HG02571 (cell line): ENCODE measurements around the gene LRRC56.

Experiments used
- ATAC-seq: cut with Tn5 transposase; IDR thresholded peaks from one replicate; pipeline ENCODE4 v1.9.1; 2021; ENCODE audit warnings: mild to moderate bottlenecking, moderate library complexity; ENCODE audit not compliant: unreplicated experiment

LRRC56 gene

DNA sequence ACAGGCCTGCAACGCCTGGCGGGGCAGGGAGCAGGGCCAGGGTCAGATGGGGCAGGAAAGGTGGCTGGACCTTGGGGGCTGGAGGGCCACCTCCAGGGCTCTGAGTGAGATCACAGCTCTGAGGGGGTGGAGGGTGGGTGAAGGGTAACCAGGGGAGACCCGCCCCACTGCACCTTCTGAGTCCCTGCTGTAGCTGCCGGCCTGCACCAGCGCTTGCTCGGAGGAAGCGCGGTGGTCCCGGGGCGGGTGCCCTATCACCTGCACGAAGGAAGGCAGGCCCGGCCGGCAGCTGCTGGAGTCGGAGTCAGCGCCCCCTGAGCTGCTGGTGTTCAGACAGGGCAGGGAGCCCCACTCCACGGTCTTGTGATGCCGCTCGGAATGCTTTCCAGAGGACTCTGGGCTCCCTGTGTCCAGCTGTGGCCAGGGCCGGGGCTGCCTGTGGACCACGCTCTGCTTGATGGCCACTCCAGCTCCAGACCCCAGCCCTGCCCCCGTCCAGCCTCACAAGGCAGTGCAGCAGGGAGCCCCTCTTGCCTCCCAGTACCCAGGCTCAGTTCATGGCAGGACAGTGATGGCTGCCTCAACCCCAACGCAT is 19.4 kb downstream of the LRRC56 start:
- ATAC-seq, result no peak

DNA sequence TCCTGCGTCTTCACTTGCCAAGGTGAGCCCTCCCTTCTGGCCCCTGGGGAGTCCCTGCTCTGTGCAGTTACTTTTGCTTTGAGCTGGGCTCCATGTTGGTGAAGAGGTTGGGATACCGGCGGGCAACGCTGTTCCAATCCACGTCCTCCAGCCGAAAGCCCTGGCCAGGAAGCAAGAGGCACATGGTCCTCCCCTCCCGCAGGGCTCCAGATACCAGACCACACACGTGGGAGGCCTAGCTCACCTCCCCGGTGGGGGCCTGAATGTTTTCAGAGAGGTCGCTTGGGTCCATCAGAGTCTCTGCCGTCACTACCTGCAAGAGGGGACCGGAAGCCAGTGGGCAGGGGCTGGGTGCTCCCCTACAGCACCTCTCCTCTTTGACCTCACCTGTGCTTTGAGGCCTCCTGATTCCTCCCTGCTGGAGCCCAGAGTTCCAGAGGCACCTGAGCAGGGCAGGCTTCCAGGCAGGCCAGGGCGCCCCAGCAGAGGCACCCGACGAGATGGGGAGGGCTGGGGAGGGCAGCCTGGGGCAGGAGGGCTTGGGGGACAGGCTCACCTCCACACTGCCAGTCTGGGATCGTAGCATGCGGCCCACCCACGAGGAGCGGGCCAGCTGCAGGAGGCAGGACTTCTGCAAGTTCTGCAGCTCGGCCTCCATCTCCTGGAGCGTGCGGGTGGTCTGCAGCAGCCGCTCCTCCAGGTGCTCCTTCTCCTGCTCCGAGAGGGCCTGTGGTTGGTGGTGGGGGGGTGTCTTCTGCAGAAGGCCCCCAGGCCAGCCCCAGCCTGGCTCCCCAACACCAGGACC is 20.2 kb downstream of the LRRC56 start:
- ATAC-seq, result no peak

DNA sequence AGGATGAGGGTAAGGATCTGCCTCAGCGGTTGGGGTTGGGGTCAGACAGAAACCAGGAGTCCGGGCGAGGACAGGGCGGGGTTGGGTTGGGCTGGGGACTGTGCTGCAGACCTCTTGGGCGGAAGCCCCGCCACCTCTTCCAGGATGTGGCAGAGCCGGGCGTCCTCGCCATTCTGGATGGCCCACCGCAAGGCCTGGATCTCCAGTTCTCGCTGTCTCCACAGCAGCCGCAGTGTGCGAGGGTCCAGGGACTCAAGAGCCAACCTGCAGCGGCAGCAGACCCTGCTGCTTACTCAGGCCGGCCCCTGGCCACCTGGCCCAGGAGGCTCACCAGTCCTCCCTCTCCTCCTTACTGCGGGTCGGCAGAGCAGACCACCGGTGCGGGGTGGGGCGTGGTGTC is 21.2 kb downstream of the LRRC56 start:
- ATAC-seq, result no peak

DNA sequence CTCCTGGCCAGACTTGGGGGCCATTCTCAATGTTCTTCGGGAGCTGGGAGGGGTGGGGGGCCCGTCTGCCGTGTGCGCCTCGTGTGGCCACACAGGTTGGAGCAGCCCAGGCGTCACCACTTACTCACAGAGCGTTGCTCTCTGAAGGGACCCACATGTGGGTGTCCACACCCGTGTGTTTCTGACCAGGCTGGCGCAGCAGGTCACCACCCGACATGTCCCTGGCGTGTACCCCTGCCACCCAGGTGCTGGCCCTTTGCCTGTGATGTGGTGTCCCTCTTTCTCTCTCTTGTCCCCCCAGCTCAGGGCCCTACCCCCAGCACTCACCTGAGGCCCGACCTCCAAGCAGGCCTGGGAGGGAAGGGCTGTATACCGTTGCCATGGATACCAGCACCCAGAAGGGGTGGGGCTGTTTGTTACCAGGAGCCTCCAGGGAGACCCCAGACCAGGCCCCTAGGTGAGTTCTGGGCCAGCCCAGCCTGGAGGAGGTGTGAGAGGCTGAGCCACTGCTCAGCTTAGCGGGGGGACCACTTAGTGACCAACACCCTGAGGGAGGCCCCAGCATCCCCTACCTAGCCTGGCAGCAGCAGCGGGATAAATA is 21.8 kb downstream of the LRRC56 start:
- ATAC-seq, result no peak

DNA sequence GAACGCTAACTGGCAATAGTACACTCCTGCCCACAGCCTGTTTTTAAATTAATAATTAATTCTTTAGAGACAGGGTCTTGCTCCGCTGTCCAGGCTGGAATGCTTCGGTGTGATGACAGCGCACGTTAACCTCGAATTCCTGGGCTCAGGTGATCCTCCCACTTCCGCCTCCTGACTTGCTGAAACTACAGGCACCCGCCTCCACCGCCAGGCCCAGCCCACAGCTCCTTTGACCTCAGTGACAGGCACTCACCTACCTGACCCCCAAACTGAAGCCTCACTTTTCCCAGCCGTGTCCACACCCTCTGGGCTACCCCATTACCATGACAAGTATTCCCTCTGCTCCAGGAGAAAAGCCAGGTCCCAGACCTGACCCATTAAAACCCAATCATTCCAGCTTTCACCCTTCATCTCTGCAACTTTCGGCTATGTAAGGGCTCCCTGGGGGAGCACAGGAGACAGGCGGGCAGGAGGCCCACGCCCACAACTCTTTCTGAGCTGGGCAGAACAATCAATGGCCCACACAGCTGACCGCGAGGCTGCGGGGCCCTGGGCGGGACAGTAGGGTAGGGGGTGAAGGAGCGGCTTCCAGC is 22.5 kb downstream of the LRRC56 start:
- no peak for ATAC-seq

DNA sequence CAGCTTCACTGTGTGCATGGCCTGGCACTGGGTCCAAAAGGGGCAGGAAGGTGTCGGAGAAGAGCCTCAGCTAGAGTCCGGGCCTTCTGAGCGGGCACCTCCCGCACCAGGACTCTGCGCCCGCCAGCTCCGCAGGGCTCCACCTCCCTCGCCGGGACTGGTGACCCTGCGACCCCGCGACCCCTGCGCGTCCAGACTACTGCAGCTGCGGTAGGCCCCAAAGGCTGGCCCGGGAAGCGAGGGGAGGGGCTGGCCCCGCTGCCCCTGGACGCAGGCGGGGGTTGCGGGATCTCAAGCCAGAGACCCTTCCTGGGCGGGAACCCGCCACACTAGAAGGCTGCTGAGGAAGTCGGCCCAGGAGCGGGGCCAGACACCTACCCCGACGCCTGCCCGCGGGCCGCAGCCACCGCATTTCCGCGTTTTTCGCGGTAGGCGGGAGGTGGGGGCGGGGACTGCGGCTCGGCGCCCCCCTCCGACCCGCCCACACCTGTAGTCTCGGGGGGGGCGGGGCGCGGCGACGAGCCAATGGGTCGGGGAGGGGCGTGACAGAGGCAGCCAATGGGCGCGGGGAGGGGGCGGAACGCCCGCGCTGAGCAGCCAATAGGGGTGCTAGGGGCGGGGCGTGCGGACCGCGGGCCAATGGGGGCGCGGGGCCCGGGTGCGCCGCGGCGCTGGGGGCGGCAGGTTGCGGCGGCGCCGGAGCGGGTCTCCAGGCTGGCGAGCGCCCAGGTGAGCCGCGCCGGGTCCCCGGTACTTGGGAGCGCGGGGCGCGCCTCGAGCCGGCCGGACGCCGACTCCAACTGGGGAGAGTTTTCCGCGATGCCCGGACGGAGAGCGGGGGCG is 23.2 kb downstream of the LRRC56 start, which contains the start of the genes LMNTD2 and RASSF7:
Gene LMNTD2, minus strand, starts transcription at position 434 of the 843 bp plus-strand sequence. Its CDS starts 22 bp downstream, at position 412.
Gene RASSF7, plus strand, starts transcription at position 666 of the 843 bp plus-strand sequence. CDS start 799 bp downstream, outside the sequence.
- peak; percentile 71 for ATAC-seq

DNA sequence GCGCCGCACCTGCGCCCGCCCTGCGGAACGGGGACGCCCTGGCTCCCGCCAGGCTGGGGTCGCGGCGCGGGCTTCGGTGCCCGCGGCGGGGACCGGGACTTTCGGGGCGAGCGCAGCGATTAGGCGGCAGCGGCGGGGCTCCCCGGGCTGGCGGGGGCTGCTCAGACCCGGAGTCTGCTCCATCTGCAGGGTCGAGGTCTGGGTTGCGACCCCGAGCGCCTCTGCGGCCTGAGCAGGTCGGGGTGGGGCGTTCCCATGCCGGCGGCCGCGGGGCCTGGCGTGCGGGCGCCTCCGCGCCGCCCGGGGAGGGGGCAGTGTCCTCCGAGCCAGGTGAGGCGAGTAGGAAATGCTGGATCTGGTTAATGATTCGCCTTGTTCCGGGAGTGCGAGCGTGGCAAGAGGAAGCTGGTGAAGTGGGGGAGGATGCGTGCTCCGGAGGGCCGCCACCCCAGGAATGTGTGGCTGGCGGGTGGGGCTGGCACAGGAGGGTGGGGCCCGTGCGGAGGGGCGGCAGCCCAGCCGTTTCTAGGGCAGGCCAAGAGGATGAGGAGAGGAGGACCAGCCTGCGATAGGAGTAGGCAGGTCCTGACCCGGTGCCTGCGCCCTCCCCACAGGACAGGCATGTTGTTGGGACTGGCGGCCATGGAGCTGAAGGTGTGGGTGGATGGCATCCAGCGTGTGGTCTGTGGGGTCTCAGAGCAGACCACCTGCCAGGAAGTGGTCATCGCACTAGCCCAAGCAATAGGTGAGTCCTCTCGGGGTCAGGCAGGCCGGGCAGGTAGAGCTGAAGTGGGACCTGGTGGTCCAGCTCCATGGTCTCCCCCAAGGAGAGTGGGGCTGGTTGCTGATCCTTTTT is 24.0 kb downstream of the LRRC56 start:
- peak; percentile 23 for ATAC-seq

DNA sequence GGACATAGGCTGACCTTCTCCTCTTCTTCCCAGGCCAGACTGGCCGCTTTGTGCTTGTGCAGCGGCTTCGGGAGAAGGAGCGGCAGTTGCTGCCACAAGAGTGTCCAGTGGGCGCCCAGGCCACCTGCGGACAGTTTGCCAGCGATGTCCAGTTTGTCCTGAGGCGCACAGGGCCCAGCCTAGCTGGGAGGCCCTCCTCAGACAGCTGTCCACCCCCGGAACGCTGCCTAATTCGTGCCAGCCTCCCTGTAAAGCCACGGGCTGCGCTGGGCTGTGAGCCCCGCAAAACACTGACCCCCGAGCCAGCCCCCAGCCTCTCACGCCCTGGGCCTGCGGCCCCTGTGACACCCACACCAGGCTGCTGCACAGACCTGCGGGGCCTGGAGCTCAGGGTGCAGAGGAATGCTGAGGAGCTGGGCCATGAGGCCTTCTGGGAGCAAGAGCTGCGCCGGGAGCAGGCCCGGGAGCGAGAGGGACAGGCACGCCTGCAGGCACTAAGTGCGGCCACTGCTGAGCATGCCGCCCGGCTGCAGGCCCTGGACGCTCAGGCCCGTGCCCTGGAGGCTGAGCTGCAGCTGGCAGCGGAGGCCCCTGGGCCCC is 24.8 kb downstream of the LRRC56 start:
- ATAC-seq, result no peak

DNA sequence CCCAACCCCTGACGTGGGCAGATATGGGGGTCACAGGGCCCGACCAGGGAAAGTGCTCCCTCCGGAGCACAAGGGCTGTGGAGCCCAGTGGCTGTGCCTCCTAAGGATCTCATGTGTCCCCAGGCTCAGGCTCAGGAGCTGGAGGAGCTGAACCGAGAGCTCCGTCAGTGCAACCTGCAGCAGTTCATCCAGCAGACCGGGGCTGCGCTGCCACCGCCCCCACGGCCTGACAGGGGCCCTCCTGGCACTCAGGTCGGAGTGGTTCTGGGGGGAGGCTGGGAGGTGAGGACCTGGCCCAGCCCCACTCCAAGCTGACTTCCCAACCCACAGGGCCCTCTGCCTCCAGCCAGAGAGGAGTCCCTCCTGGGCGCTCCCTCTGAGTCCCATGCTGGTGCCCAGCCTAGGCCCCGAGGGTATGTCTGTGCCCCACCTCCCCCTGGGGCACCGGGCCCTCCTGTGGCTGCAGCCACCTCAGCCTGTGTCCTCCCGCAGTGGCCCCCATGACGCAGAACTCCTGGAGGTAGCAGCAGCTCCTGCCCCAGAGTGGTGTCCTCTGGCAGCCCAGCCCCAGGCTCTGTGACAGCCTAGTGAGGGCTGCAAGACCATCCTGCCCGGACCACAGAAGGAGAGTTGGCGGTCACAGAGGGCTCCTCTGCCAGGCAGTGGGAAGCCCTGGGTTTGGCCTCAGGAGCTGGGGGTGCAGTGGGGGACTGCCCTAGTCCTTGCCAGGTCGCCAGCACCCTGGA is 25.9 kb downstream of the LRRC56 start:
- no peak for ATAC-seq

DNA sequence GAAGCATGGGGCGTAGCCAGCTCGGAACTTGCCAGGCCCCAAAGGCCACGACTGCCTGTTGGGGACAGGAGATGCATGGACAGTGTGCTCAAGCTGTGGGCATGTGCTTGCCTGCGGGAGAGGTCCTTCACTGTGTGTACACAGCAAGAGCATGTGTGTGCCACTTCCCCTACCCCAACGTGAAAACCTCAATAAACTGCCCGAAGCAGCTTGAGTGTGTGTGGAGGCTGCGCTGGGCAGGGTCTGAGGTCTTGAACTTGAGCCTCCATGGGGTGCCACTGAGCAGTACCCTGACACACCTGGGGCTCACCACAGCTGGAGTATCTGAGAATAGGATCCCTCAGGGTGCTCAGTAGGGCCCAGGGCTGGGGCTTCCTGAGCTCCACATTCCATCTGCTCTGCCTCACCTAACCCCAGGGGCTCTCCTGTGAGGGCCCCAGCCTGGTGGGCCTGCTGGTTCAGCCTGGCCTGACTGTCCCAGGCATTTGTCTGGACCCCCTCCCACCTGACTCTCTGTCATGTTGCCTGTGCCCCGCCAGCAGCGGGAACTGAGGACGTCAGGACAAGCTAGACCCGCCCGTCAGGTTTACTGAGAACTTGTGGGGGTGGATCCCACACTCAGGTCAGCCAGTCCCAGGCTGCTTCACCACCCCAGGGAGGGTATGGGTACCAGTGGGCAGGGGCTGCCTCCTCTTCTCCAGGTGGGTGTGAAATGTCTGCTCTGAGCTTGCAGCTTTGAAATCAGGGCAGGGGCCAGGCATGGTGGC is 26.7 kb downstream of the LRRC56 start:
- ATAC-seq, result no peak

DNA sequence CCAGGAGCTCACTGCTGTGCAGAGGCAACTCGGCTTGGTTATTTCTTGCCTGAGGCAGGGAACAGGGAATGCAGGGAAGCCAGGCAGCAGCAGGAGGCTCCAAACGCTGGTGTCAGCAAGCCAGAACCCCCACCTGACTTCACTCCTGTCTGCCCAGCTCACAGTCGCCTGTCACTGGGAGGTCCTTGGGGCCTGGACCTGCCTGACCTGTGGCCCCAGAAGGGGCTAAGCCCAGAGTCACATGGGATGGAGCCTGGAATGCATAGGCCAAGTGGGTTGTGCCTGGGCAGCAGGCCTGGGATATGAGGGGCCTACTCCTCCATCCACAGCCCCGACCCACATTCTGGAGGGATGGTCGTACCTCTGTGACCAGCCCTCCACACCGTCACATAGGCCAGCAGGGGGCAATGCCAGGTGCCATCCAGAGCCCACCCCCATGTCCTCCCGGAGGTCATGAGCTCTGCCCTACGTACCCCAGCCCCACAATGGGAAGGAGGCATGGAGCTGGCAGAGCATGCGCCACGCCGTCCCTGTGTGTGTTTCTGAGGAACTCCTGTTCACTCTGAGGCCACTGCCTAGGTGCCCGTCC is 28.7 kb downstream of the LRRC56 start:
- ATAC-seq, result no peak

DNA sequence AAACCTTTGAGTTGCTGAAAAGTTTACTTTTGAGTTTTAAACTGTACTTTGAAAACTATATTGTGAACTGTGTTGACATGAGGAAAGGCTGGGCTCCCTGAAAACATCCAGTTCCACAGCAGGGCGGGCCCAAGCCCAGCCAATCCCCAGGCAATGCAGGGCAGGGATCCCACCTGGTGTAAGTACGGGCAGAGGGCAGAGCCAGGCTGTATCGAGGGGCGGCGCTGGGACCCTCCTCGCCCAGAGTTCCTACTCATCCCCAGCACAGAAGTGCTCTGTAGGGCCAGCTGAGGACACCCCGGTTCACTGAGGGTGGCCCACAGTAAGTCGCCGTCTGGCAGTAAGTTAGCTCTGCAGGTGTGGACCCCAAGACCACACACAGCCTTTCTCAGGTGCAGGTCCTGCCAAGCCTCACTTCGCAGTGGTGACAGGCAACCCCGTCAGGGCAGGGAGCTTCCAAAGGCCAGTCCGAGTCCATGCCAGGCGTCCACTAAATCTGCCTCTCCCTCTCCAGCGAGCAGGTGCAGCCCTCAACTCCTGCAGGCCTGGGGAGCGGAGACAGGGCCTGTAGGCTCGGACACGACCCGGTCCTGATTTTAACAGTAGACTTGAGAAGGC is 29.8 kb downstream of the LRRC56 start:
- ATAC-seq, result no peak

DNA sequence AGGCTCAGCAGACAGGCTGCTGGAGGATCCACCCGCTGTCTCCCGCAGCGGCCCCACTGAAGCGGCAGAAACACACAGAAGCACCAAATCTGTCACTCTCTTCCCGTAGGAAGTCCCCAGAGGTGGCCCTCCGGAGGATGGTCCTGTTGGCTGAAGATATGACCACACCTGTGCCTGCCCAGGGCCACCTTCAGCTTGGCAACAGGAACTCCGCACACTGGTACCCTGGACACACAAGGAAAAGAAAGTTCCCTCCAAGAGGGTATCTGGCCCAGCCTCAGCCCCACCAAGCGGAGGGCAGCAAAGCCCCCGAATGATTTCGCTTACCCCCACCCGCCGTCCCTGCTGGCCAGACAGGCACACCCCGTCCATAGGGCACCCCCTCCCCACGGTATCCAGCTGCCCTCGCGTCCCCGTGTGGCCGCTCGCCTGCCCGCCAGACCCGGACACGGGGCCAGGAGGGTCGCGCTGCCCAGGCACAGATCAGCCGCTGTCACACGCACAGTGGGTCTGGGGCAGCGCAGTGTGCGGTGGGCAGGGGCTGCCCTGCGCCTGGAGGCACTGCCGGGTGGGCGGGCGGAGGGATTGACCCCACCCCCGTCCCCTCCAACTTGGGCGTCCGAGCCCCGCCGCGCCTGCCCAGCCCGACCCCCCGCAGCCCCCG is 30.4 kb downstream of the LRRC56 start:
- peak; percentile 2 for ATAC-seq

DNA sequence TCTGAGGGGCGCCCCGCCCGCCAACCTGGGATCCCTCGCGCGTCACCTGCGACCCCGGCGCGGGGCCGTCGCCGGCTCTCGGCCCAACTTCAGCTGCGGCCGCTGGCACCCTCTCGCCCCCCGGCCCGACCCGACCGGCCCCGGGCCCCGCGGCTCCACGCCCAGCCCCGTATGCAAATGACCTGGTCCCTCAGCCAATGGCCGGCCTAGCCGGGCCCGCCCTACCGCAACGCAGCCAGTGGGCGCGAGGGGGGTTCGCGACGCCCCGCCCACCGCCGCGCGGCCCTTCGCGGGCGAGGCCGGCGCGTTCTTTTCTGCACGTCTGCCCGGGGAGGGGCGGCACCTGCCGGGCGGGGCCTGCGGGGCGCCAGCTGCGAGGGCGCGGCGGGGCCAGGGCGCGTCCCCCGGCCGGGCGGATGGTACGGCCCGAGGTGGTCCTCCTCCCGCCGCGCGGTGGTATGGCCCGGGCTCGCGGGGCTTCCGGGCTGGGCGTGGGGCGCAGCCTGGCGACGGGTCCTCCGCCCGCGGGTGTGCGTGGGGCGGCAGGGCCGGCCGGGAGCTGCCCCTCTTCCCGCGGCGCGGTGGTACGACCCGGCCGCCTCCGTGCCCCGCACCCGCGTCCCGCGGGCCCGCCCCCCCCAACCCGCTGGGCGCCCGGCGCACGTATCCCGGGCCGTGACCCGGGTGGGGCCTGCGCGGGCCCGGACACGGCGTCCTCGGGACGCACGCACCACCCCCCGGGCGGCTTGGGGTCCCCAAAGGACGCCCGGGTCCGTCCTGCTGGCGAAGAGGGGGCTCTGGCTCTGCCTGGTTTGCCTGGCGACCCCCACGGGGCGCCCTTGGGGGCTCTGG is 31.2 kb downstream of the LRRC56 start:
- peak; percentile 89 for ATAC-seq

DNA sequence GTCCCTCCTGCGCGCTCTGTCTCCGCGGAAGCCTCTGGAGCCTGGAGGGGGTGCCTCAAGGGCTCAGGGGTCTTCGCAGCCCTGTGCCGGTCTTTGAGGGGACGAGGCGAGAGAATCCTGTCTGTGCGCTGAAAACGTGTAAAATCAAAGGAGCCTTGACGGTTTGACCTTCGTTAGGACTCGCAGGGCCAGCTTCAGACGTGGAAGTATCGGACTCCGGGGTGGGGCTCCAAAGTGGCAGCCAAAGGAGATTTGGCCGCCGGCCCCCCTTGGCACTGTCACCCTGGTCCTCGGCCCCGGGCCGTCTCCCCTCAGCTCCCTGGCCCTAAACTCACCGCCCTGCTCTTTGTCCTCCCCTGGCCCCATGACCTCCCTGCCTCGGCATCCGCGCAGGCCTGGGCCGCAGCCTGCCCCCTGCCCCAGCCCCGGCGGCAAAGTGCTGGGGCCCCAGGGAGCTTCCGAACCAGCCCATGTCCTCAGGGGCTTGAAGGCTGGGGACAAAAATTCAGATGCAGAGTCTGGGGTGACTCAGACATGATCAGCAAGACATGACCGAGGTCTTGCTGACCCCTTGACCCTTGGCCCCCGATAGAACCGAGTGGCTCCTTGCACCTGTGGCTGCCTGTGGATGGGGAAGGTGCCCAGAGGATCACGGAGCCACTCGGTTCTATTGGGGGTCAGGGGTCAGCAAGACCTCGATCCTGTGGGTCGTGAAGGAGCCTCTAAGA is 32.0 kb downstream of the LRRC56 start:
- no peak for ATAC-seq
